Measurements from ENCODE around the gene ANKRD11.

DNA sequence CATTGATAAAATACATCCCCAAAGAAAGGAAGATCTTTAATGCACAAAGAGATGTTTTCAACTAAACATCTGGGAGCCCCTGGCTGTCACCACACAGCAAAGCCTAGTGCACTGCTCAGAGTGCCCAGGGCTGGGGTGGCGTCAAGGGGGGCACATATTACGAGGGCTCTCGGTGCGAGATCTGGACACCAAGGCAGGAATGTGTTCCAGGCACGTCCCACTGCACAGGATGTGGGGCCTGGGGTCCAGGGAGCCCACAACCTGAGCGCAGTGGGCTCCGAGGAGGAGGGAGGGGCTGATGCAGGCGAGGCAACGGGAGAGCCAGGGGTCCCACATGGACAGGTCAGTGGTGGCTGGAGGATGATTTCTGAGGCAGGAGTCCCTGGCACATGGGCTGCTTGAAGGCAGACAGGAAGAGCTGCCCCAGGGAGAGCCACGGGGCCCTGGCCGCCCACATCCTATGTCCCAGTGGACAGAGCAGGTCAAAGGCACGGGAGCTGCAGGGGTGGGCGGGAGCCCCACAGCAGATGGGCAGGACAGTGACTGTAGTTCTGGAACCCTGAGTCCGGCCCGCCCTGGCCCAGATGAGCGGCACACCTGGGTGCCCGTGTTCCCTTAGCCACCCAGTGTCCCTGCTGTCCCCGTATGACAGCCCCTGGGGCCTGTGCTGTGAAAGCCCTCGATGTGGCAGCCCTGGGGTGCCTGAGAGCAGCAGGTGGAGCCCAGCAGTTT is 216.5 kb downstream of the ANKRD11 start:
- TF ChIP-seq RAD21 (conservative IDR thresholded peaks at IDR 0.05) (no peak), MXI1 (conservative IDR thresholded peaks at IDR 0.05; ENCODE audit: poor library complexity, severe bottlenecking) (no peak)
- TF ChIP-seq, protein P1, sequence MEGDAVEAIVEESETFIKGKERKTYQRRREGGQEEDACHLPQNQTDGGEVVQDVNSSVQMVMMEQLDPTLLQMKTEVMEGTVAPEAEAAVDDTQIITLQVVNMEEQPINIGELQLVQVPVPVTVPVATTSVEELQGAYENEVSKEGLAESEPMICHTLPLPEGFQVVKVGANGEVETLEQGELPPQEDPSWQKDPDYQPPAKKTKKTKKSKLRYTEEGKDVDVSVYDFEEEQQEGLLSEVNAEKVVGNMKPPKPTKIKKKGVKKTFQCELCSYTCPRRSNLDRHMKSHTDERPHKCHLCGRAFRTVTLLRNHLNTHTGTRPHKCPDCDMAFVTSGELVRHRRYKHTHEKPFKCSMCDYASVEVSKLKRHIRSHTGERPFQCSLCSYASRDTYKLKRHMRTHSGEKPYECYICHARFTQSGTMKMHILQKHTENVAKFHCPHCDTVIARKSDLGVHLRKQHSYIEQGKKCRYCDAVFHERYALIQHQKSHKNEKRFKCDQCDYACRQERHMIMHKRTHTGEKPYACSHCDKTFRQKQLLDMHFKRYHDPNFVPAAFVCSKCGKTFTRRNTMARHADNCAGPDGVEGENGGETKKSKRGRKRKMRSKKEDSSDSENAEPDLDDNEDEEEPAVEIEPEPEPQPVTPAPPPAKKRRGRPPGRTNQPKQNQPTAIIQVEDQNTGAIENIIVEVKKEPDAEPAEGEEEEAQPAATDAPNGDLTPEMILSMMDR (IDR thresholded peaks at IDR 0.05; ENCODE audit: poor library complexity, severe bottlenecking), result no peak
